Calu3 (cell line): ENCODE data around the gene LYPD5. TPM values are rescaled to one million over a fixed set of nuclear protein-coding genes. Genes with fewer than 3 reads are reported as not detected.
A peak's percentile ranks its signal among the peaks of the same experiment; 100 is the strongest.
"Not testable (repeated sequence)": the region's sequence is repeated elsewhere in the genome, so short reads cannot be mapped to it uniquely, and the experiment has no call there.

Experiments
- BruUV-seq: library from RNA; stranded (reverse); fragments of 400-500 nt; replicated peaks from 2 replicates; lab custom pipeline; 2021; lab: Mats Ljungman, UMichigan
- CTCF ChIA-PET: fragments of 300-600 bp; sonication (Branson Sonifier 250); formaldehyde crosslinking; loops from one replicate; lab custom pipeline; 2022; ENCODE audit warnings: antibody characterized with exemption; lab: Charles Lee
- DNase-seq: peaks from one replicate; pipeline ENCODE4 v3.0.0; 2022
- H3K27ac Mint-ChIP-seq: one replicate; pipeline ENCODE4 v1.8.0; 2022; ENCODE audit warnings: mixed read lengths; ENCODE audit not compliant: unreplicated experiment
- H3K27me3 Mint-ChIP-seq: one replicate; pipeline ENCODE4 v1.8.0; 2022; ENCODE audit warnings: mixed read lengths; ENCODE audit not compliant: unreplicated experiment
- H3K36me3 Mint-ChIP-seq: one replicate; pipeline ENCODE4 v1.8.0; 2022; ENCODE audit warnings: mild to moderate bottlenecking, moderate library complexity, mixed read lengths; ENCODE audit not compliant: insufficient read depth, unreplicated experiment
- H3K4me1 Mint-ChIP-seq: one replicate; pipeline ENCODE4 v1.8.0; 2022; ENCODE audit warnings: mild to moderate bottlenecking, low read depth, mixed read lengths; ENCODE audit not compliant: unreplicated experiment
- H3K4me3 Mint-ChIP-seq: one replicate; pipeline ENCODE4 v1.8.0; 2022; ENCODE audit warnings: mild to moderate bottlenecking, low read depth, moderate library complexity, mixed read lengths; ENCODE audit not compliant: unreplicated experiment
- H3K9me3 Mint-ChIP-seq: one replicate; pipeline ENCODE4 v1.8.0; 2022; ENCODE audit warnings: low read depth, mixed read lengths; ENCODE audit not compliant: unreplicated experiment
- intact Hi-C: fragments of 100-400 bp; cut with micrococcal nuclease; formaldehyde crosslinking; loops from one replicate; pipeline ENCODE4 v1.10.0; 2022; ENCODE audit not compliant: unreplicated experiment
- total RNA-seq: library from RNA; stranded (reverse); gene quantifications from 2 replicates; pipeline ENCODE4 v1.2.3, GENCODE V29; 2022
- TF ChIP-seq, protein P1 (sequence below): fragments of 200-600 bp; IDR thresholded peaks from one replicate; pipeline ENCODE4 v1.8.0; 2022; ENCODE audit warnings: antibody characterized with exemption; ENCODE audit not compliant: unreplicated experiment

The LYPD5 gene
- total RNA-seq, 1 experiment from 2014 or later = 5.0 TPM

DNA sequence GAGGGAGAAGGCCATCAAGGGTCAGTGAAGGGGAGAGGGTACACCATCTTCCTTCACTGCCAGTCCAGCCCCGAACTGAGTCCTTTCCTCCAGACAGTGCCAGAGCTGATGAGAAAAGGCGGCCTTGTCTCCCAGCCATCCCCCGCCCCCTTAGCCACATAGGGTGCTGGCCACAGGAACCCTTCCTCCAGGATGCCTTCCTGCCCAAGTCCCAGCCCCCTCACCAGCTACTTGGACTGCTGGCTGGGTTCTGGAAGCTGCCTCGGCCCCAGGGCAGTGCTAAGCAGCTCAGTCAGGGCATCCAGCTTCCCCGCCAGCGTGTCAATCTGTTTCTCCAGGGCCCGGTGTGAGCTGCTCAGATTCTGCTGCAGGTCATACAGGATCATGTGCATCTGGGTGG is 34.9 kb downstream of the LYPD5 start:
- H3K27me3 Mint-ChIP-seq = no peaks in the 10 kb centered on the region
- BruUV-seq = no TSS peak
- no peak for DNase-seq
- no peaks in the 10 kb centered on the region for H3K9me3 Mint-ChIP-seq
- TF ChIP-seq, protein P1, sequence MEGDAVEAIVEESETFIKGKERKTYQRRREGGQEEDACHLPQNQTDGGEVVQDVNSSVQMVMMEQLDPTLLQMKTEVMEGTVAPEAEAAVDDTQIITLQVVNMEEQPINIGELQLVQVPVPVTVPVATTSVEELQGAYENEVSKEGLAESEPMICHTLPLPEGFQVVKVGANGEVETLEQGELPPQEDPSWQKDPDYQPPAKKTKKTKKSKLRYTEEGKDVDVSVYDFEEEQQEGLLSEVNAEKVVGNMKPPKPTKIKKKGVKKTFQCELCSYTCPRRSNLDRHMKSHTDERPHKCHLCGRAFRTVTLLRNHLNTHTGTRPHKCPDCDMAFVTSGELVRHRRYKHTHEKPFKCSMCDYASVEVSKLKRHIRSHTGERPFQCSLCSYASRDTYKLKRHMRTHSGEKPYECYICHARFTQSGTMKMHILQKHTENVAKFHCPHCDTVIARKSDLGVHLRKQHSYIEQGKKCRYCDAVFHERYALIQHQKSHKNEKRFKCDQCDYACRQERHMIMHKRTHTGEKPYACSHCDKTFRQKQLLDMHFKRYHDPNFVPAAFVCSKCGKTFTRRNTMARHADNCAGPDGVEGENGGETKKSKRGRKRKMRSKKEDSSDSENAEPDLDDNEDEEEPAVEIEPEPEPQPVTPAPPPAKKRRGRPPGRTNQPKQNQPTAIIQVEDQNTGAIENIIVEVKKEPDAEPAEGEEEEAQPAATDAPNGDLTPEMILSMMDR = no peak
- H3K4me3 Mint-ChIP-seq = no peak overlapping the region
- CTCF ChIA-PET = interaction anchor here (1.2 to 3.1 kb wide), 3 partner anchors 8 to 42 kb away, joined by 4 to 27 read pairs (median 7); no protein-coding TSS in a partner anchor
- peak overlapping the region; percentile 20 for H3K27ac Mint-ChIP-seq
- intact Hi-C loops = loop anchor here (2.0 kb wide), 1 partner anchor 17 kb away; no protein-coding TSS in a partner anchor
- peaks cover 44% of the 10 kb centered on the region for H3K4me1 Mint-ChIP-seq
- peaks cover 60% of the 10 kb centered on the region for H3K36me3 Mint-ChIP-seq

DNA sequence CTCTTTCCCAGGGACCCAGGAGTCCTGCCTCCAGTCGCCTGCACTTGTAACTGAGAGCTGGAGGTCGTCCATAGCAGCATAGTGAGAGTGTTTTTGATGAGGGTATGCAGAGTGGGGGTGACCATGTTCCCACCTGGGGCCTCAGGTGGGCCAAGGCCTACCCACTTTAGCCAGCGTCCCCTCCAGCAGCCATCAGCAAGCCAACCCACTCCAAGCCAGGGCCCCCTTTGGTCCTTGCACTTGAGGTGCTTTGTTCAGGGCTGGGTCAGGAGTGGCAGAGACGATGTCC is 35.5 kb downstream of the LYPD5 start:
- H3K4me3 Mint-ChIP-seq = no peak overlapping the region
- H3K9me3 Mint-ChIP-seq = no peaks in the 10 kb centered on the region
- intact Hi-C loops = loop anchor here (2.0 kb wide), 1 partner anchor 18 kb away; no protein-coding TSS in a partner anchor
- no peaks in the 10 kb centered on the region for H3K27me3 Mint-ChIP-seq
- H3K27ac Mint-ChIP-seq = peak overlapping the region; percentile 59
- CTCF ChIA-PET = interaction anchor here (1.0 to 3.1 kb wide), 8 partner anchors 9 to 98 kb away, joined by 4 to 27 read pairs (median 6); partner anchors contain the start of gene KCNN4
- no TSS peak for BruUV-seq
- peaks cover 50% of the 10 kb centered on the region for H3K4me1 Mint-ChIP-seq
- TF ChIP-seq, protein P1 = no peak
- peaks cover 60% of the 10 kb centered on the region for H3K36me3 Mint-ChIP-seq
- no peak for DNase-seq

DNA sequence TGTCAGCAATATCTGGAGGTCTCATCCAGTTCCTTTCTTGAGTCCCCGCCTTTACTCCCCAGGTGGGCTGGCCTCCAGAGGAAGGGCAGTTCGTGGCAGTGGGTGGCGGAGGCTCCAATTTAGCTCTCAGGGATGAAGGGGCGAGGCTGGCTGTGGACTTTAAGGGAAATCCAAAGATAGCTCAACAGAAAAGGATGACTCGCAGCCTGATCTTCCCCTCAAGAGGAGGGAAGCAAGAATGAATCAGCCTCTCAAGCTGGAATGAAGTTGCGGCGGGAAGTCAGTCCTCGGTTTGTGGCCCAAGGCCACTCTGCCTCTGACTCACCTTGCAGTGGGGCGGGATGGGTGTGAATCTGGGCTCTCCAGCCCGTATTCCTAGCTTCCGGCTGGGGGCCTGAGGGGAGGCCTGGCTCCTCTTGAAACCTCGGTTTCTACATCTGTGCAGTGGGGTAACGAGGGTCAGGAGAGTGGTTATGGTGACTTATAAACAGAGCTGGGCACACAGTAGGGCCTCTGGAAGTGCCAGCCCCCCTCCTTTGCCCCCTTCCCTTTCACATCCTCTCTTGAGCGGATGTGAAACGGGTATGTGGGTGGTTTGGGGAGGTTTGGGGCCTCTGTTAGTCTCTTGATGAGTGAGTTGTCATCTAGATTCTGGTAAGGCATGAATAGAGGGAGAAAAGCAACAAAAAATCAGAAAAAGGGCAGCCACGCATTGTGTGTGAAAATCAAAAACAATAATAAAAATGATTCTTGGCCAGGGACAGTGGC is 37.0 kb downstream of the LYPD5 start:
- Mint-ChIP-seq H3K27ac (peak overlapping the region; percentile 55), H3K36me3 (peaks cover 51% of the 10 kb centered on the region), H3K9me3 (no peaks in the 10 kb centered on the region), H3K4me1 (peaks cover 50% of the 10 kb centered on the region), H3K27me3 (no peaks in the 10 kb centered on the region), H3K4me3 (no peak overlapping the region)
- TF ChIP-seq, protein P1 = no peak
- intact Hi-C loops = no loop called here
- no TSS peak for BruUV-seq
- CTCF ChIA-PET = interaction anchor here (0.7 to 3.1 kb wide), 10 partner anchors 9 to 237 kb away, joined by 3 to 27 read pairs (median 4); partner anchors contain the start of gene KCNN4
- peak; percentile 77 for DNase-seq

DNA sequence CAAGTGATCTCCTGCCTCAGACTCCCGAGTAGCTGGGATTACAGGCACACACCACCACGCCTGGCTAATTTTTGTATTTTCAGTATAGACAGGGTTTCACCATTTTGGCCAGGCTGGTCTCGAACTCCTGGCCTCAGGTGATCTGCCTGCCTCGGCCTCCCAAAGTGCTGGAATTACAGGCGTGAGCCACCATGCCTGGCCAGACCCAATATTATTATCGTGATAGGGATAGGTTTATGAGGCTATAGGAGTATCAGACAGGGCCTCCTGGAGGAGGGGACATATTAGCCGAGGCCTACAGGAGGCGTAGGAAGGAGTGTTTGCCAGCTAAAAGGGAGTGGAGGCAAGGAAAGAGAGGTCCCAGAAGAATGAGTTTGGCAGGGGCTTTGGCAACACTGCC is 37.6 kb downstream of the LYPD5 start:
- CTCF ChIA-PET = interaction anchor here (0.7 to 3.1 kb wide), 10 partner anchors 9 to 237 kb away, joined by 3 to 27 read pairs (median 4); partner anchors contain the start of gene KCNN4
- H3K4me3 Mint-ChIP-seq, H3K27me3 Mint-ChIP-seq, intact Hi-C loops, H3K9me3 Mint-ChIP-seq, BruUV-seq, DNase-seq: not testable (repeated sequence)
- peak overlapping the region; percentile 55 for H3K27ac Mint-ChIP-seq
- peaks cover 51% of the 10 kb centered on the region for H3K4me1 Mint-ChIP-seq
- peaks cover 48% of the 10 kb centered on the region for H3K36me3 Mint-ChIP-seq
